Psoas muscle (tissue), 8 donors: ENCODE measurements around the gene TINCR. TPM values are rescaled to one million over a fixed set of nuclear protein-coding genes. Genes with fewer than 3 reads are reported as not detected.

ENCODE experiments used
- ATAC-seq, 4 donors: fragments of 200-7000 bp; cut with Tn5 transposase; one replicate each; pipeline ENCODE4 v1.9.1; 2020; ENCODE audit warnings: moderate library complexity in 3 of 4, mild to moderate bottlenecking in 2 of 4
- DNase-seq, 2 donors: peaks; one replicate each; pipeline ENCODE4 v3.0.0-alpha.2; 2020
- H3K27ac ChIP-seq: fragments of 200-600 bp; one replicate; pipeline ENCODE4 v1.8.0; 2022
- H3K27me3 ChIP-seq, 3 donors: fragments of 200-600 bp in 1 of 3; one replicate each; pipeline versions ENCODE4 v1.6.1 to v1.8.0; 2013 to 2022; ENCODE audit warnings: low read length in 2 of 3, mild to moderate bottlenecking in 2 of 3, moderate library complexity in 1 of 3; ENCODE audit not compliant: insufficient read depth in 3 of 3
- H3K36me3 ChIP-seq, 2 donors: fragments of 200-600 bp in 1 of 2; one replicate each; pipeline versions ENCODE4 v1.6.1 to v1.8.0; 2013 to 2022; ENCODE audit warnings: low read depth in 1 of 2, mild to moderate bottlenecking in 1 of 2, moderate library complexity in 1 of 2; ENCODE audit not compliant: insufficient read depth in 1 of 2
- H3K4me1 ChIP-seq: fragments of 200-600 bp; one replicate; pipeline ENCODE4 v1.8.0; 2022
- H3K4me3 ChIP-seq: fragments of 200-600 bp; one replicate; pipeline ENCODE4 v1.8.0; 2022; ENCODE audit warnings: mild to moderate bottlenecking
- H3K9me3 ChIP-seq: fragments of 200-600 bp; one replicate; pipeline ENCODE4 v1.8.0; 2022
- WGBS, 3 donors: extraction: QIAGEN DNeasy Blood & Tissue Kit; methylation state at CpG; one replicate each; pipeline versions ENCODE4 v1.1.6 to v1.1.7; 2013; 5-methylcytosine and 5-hydroxymethylcytosine counted together
- intact Hi-C, 2 donors: fragments of 100-400 bp; cut with DNase I; formaldehyde crosslinking; loops; one replicate each; pipeline versions ENCODE4 v1.11.0 to v1.14.2; 2022
- polyA plus RNA-seq, 3 donors: library from polyadenylated mRNA; stranded (reverse); fragments of 200-250 nt; gene quantifications; one replicate each; pipeline ENCODE4 v1.2.3, GENCODE V29; 2013
- total RNA-seq, 4 donors: library from RNA; stranded (reverse); fragmentation: NEBNext Ultra II Directional in 2 of 4; extraction: Animal tissue kit (Norgen Biotek cat#: 25700) in 2 of 4; gene quantifications; one replicate each; pipeline versions ENCODE4 v1.2.1 to v1.2.4, GENCODE V29; 2021 to 2023
- TF ChIP-seq, protein P1 (sequence below): fragments of 200-600 bp; IDR thresholded peaks from one replicate; pipeline ENCODE4 v1.8.0; 2022; ENCODE audit warnings: antibody characterized with exemption
- donor health status: healthy with polysubstance abuse.
- donor health status: DM: no; HTN: no; CAD: no; lungs with moderate emphysema.
- donor health status: Bipolar disorder and iron deficiency.
- donor health status: healthy.
- donor health status: DM: yes; HTN: yes; CAD: no.
- donor health status: DM: no; HTN: no; CAD: no.
- donor health status: DM: no; HTN: no; CAD: no.
- donor health status: DM: yes; HTN: yes; CAD: no.

Gene TINCR
- total and polyA plus RNA-seq, 7 donors: 0.06 to 0.38 (median 0.18) TPM; not detected in 2

DNA sequence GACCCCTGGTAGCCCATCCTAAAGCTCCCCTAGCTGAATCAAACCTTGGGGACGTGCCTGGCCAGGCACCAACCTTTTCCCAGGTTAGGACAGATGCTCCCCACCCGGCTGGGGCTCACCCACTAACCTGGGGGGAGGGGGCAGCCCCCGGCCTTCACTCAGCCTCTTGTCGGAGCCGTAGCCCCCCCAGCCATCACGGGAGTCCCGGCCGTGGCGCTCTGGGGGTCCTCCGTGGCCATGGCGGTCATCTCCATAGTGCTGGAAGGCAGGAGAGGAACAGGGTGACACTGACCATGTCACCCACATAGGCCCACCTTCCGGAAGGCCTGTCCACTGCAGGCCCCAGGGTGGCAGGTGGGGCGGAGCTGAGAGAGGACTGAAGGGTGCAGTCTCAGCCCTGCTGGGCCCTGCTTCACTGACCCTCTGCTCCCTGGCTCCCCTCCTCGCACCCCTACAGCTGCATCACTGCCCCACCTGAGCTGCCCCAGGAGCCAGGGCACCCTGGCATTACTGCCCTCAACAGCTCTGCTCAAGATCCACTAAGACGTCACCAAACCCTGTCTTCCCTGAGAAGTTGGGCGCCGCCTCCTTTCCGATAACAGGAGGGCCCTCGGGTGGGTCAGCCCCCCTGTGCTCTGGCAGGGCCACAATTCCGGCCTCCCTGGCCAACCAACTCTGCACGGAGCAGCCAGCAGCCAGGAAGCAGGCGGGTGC lies 22.6 kb upstream of the TINCR start:
- no peaks in the 10 kb centered on the region for H3K9me3 ChIP-seq
- H3K4me1 ChIP-seq: peaks cover 14% of the 10 kb centered on the region
- ATAC-seq (no peak), DNase-seq (peak in 1 of 2 donors; percentile 39)
- no peak overlapping the region for H3K27ac ChIP-seq
- H3K36me3 ChIP-seq: peaks cover 7 to 91% of the 10 kb centered on the region in 2 donors
- H3K4me3 ChIP-seq: no peak overlapping the region
- 88 to 92% (median 90%) methylated on average over 21 to 22 of the region's 22 CpGs for WGBS, 3 donors
- TF ChIP-seq, protein P1, sequence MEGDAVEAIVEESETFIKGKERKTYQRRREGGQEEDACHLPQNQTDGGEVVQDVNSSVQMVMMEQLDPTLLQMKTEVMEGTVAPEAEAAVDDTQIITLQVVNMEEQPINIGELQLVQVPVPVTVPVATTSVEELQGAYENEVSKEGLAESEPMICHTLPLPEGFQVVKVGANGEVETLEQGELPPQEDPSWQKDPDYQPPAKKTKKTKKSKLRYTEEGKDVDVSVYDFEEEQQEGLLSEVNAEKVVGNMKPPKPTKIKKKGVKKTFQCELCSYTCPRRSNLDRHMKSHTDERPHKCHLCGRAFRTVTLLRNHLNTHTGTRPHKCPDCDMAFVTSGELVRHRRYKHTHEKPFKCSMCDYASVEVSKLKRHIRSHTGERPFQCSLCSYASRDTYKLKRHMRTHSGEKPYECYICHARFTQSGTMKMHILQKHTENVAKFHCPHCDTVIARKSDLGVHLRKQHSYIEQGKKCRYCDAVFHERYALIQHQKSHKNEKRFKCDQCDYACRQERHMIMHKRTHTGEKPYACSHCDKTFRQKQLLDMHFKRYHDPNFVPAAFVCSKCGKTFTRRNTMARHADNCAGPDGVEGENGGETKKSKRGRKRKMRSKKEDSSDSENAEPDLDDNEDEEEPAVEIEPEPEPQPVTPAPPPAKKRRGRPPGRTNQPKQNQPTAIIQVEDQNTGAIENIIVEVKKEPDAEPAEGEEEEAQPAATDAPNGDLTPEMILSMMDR: no peak
- intact Hi-C loops: no loop called here
- no peaks in the 10 kb centered on the region for H3K27me3 ChIP-seq

DNA sequence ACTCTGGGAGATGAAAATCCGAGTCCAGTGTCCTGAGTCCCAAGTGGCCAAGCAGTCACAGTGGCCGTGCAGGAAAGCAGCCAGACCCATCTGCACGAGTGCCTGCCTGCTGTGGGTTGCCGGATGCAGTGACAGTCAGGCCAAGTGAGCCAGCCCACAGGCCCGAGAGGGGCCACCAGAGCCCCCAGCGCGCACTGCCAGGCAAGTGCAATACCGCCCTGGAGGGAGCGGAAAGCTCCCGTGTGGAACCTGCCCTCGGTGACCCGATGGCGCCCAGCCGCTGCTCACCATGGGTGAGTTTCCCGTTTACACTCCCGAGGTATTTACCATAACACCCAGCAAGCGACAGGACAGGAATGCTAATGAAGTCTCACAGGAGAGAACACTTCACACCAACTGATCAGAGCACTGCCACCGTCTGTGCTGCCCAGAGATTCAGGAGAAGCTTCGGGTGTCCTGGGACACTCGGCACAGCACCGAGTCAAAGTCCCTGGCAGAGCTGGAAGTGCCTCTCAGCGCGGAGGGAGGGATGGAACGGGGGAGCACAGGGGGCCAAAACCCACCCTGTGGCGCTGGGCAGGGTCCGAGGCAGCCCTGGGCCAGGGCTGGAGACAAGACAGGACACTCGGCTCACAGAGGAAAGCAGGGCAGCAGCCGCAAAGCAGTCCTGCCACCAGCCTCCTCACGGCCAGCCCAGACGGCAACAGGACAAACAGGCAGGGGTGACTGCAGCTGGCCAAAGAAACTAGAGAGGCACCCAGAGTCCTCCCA lies 21.3 kb upstream of the TINCR start:
- peaks cover 17% of the 10 kb centered on the region for H3K4me1 ChIP-seq
- no peak overlapping the region for H3K4me3 ChIP-seq
- TF ChIP-seq, protein P1: no peak
- intact Hi-C loops: no loop called here
- 68 to 81% (median 73%) methylated on average over 30 of the region's 30 CpGs for WGBS, 3 donors
- peaks cover 7 to 83% of the 10 kb centered on the region in 2 donors for H3K36me3 ChIP-seq
- ATAC-seq (no peak), DNase-seq (peak in 1 of 2 donors; percentile 49)
- no peaks in the 10 kb centered on the region for H3K27me3 ChIP-seq
- no peaks in the 10 kb centered on the region for H3K9me3 ChIP-seq
- H3K27ac ChIP-seq: peak overlapping the region; percentile 10

DNA sequence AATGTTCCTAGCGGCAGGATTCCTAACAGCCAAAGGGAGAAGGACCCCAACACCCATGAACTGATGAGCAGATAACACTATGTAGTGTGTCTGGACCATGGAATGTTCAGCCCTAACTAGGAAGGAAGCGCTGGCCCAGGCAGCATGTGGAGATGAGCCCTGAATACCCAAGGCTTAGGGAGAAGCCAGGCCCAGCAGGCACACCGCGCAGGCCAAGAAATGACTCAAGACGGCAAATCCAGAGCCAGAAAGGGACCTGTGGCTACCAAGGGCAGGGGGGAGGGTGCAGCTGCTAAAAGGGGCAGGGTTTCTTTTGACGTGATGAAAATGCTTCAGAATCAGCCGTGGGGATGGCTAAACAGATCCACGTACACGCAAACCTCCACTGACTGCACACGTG lies 20.7 kb upstream of the TINCR start:
- intact Hi-C loops: no loop called here
- H3K9me3 ChIP-seq: no peaks in the 10 kb centered on the region
- no peak overlapping the region for H3K4me3 ChIP-seq
- peaks cover 17% of the 10 kb centered on the region for H3K4me1 ChIP-seq
- ATAC-seq: peak; percentile 38 to 74 (median 65)
- H3K36me3 ChIP-seq: peaks cover 7 to 82% of the 10 kb centered on the region in 2 donors
- H3K27me3 ChIP-seq: no peaks in the 10 kb centered on the region
- peak overlapping the region; percentile 2 for H3K27ac ChIP-seq
- TF ChIP-seq, protein P1: no peak
- DNase-seq: peak in 1 of 2 donors; percentile 76
- 49 to 78% (median 51%) methylated on average over 10 of the region's 10 CpGs for WGBS, 3 donors

DNA sequence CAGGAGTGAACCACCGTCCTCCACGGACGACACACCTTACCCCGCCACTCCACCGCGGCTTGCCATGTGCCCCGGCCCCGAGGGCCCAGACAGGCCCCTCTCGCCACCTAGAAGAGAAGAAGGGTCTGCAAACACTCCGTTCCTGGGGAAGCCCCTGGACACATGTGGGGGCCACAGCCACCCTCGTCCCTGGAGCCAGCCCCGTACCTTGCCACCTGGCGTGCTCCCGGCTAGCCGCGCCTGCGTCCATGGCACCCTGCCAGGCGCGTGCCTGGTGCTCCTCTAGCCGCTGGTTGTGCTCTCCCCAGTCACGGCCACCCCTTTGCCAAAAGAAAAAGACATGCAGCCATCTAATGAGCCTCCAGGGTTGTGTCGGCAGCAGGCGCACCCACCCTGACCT lies 19.9 kb upstream of the TINCR start:
- Histone ChIP-seq H3K27ac (peak overlapping the region; percentile 2), H3K4me1 (peaks cover 17% of the 10 kb centered on the region), H3K9me3 (no peaks in the 10 kb centered on the region), H3K4me3 (no peak overlapping the region), H3K36me3 (peaks cover 7 to 80% of the 10 kb centered on the region in 2 donors), H3K27me3 (no peaks in the 10 kb centered on the region)
- no peak for ATAC-seq
- DNase-seq: peak in 1 of 2 donors; percentile 53
- TF ChIP-seq, protein P1: no peak
- WGBS, 3 donors: 79 to 90% (median 80%) methylated on average over 19 to 23 of the region's 23 CpGs
- intact Hi-C loops: no loop called here
